HTERT RPE-1 (cell line): ENCODE results near the gene GLA.

ENCODE experiments used
- in situ Hi-C: fragments of 300-500 bp; cut with MboI; formaldehyde crosslinking; loops from 4 replicates; pipeline ENCODE4 v1.14.3; 2020; ENCODE audit warnings: low sequenced_read_pairs

The GLA gene

GRCh38 chrX:101359966-101360365, 47.8 kb downstream of the GLA start:
- in situ Hi-C loops, result no loop called here

- in situ Hi-C loops, result no loop called here
Measured at GRCh38 chrX:101357166-101357795, 50.4 kb downstream of the GLA start.

GRCh38 chrX:101349193-101349562, 58.5 kb downstream of the GLA start:
- in situ Hi-C loops, result no loop called here

- in situ Hi-C loops, result no loop called here
Measured at GRCh38 chrX:101348452-101349192, 59.1 kb downstream of the GLA start, which contains the start of gene TIMM8A. TSS of gene TIMM8A (minus strand) at chrX:101348742. CDS start at chrX:101348664, 78 bp downstream.

GRCh38 chrX:101347859-101348451, 59.8 kb downstream of the GLA start:
- in situ Hi-C loops, result no loop called here
